ENCODE data around the gene RAB5B.

GRCh38 chr12:56004211-56004610 lies 30.3 kb downstream of the RAB5B start:
- TF ChIP-seq CTCF (IDR thresholded peaks at IDR 0.05), result no peak
- no peak for TF ChIP-seq POLR2AphosphoS5 (IDR thresholded peaks at IDR 0.05)
- TF ChIP-seq POLR2A (IDR thresholded peaks at IDR 0.05; ENCODE audit: low read depth), result no peak

All from esophagus muscularis mucosa (tissue), 3 donors.